ENCODE measurements around the gene GALK2.

Gene GALK2

GRCh38 chr15:49212897-49213296 is 42.9 kb downstream of the GALK2 start:
- peaks cover 13% of the 10 kb centered on the region for H3K4me1 ChIP-seq (ENCODE audit: insufficient read depth, low read length, severe bottlenecking)
- no peak overlapping the region for H3K4me2 ChIP-seq (ENCODE audit: low read length)
- H3K27me3 ChIP-seq (ENCODE audit: insufficient read depth, low read length): no peaks in the 10 kb centered on the region
- H3F3A ChIP-seq (ENCODE audit: insufficient read depth, low read length): no peaks in the 10 kb centered on the region; the same call in 1 of the 2 replicates
- H3K36me3 ChIP-seq (ENCODE audit: insufficient read depth, low read length): peaks cover under 1% of the 10 kb centered on the region; the same call in 1 of the 2 replicates
- no peak overlapping the region for H3K9ac ChIP-seq (ENCODE audit: low read length)
- H3K27ac ChIP-seq (ENCODE audit: low read depth, low read length, poor library complexity, severe bottlenecking): no peak overlapping the region
- no peaks in the 10 kb centered on the region for H3K9me2 ChIP-seq (ENCODE audit: low read depth, low read length)
- no peaks in the 10 kb centered on the region for H3K9me3 ChIP-seq (ENCODE audit: low read length)
- TF ChIP-seq EZH2 (IDR thresholded peaks at IDR 0.05; ENCODE audit: borderline replicate concordance, low read length) (no peak), CTCF (IDR thresholded peaks at IDR 0.05; ENCODE audit: low read length) (no peak)
- no peaks in the 10 kb centered on the region for H4K20me1 ChIP-seq (ENCODE audit: insufficient read depth, low read length)
- no peak overlapping the region for H2AFZ ChIP-seq (ENCODE audit: low read length)
- H3K79me2 ChIP-seq (ENCODE audit: insufficient read depth, low read length): 0 out of 2 replicates have a peak, but pooled peaks cover 3% of the 10 kb centered on the region
- H3K4me3 ChIP-seq (ENCODE audit: low read depth, low read length, poor library complexity, severe bottlenecking): no peak overlapping the region

- H2AFZ ChIP-seq (ENCODE audit: low read length): no peak overlapping the region
- H3K9me2 ChIP-seq (ENCODE audit: low read depth, low read length): no peaks in the 10 kb centered on the region
- peaks cover 13% of the 10 kb centered on the region for H3K4me1 ChIP-seq (ENCODE audit: insufficient read depth, low read length, severe bottlenecking)
- 0 out of 2 replicates have a peak, but pooled peaks cover 3% of the 10 kb centered on the region for H3K79me2 ChIP-seq (ENCODE audit: insufficient read depth, low read length)
- H3K27ac ChIP-seq (ENCODE audit: low read depth, low read length, poor library complexity, severe bottlenecking): peak overlapping the region; percentile 9
- H3K4me3 ChIP-seq (ENCODE audit: low read depth, low read length, poor library complexity, severe bottlenecking): no peak overlapping the region
- peak overlapping the region; percentile 16; the same call in 1 of the 2 replicates for H3K4me2 ChIP-seq (ENCODE audit: low read length)
- H4K20me1 ChIP-seq (ENCODE audit: insufficient read depth, low read length): no peaks in the 10 kb centered on the region
- H3K9ac ChIP-seq (ENCODE audit: low read length): no peak overlapping the region
- no peaks in the 10 kb centered on the region for H3K9me3 ChIP-seq (ENCODE audit: low read length)
- no peaks in the 10 kb centered on the region; the same call in 1 of the 2 replicates for H3F3A ChIP-seq (ENCODE audit: insufficient read depth, low read length)
- H3K36me3 ChIP-seq (ENCODE audit: insufficient read depth, low read length): peaks cover 13% of the 10 kb centered on the region; the same call in 1 of the 2 replicates
- TF ChIP-seq CTCF (IDR thresholded peaks at IDR 0.05; ENCODE audit: low read length) (no peak), EZH2 (IDR thresholded peaks at IDR 0.05; ENCODE audit: borderline replicate concordance, low read length) (no peak)
- H3K27me3 ChIP-seq (ENCODE audit: insufficient read depth, low read length): no peaks in the 10 kb centered on the region
Observed at GRCh38 chr15:49215768-49216739, 46.0 kb downstream of the GALK2 start.

GRCh38 chr15:49223536-49224274 is 53.7 kb downstream of the GALK2 start:
- no peaks in the 10 kb centered on the region for H3F3A ChIP-seq (ENCODE audit: insufficient read depth, low read length)
- H3K4me2 ChIP-seq (ENCODE audit: low read length): no peak overlapping the region
- no peaks in the 10 kb centered on the region for H4K20me1 ChIP-seq (ENCODE audit: insufficient read depth, low read length)
- H3K4me1 ChIP-seq (ENCODE audit: insufficient read depth, low read length, severe bottlenecking): no peaks in the 10 kb centered on the region
- H3K36me3 ChIP-seq (ENCODE audit: insufficient read depth, low read length): peaks cover 4% of the 10 kb centered on the region; the same call in 1 of the 2 replicates
- peaks cover 7% of the 10 kb centered on the region; the same call in 1 of the 2 replicates for H3K9me3 ChIP-seq (ENCODE audit: low read length)
- no peaks in the 10 kb centered on the region for H3K27me3 ChIP-seq (ENCODE audit: insufficient read depth, low read length)
- H3K9ac ChIP-seq (ENCODE audit: low read length): no peak overlapping the region
- H3K27ac ChIP-seq (ENCODE audit: low read depth, low read length, poor library complexity, severe bottlenecking): no peak overlapping the region
- no peaks in the 10 kb centered on the region for H3K79me2 ChIP-seq (ENCODE audit: insufficient read depth, low read length)
- no peak overlapping the region for H3K4me3 ChIP-seq (ENCODE audit: low read depth, low read length, poor library complexity, severe bottlenecking)
- no peak overlapping the region for H2AFZ ChIP-seq (ENCODE audit: low read length)
- H3K9me2 ChIP-seq (ENCODE audit: low read depth, low read length): no peaks in the 10 kb centered on the region
- TF ChIP-seq EZH2 (IDR thresholded peaks at IDR 0.05; ENCODE audit: borderline replicate concordance, low read length) (no peak), CTCF (IDR thresholded peaks at IDR 0.05; ENCODE audit: low read length) (no peak)

Data from OCI-LY1 (cell line).